Pancreas (tissue), 10 donors: ENCODE measurements around the gene C9orf43. TPM values are rescaled to one million over a fixed set of nuclear protein-coding genes. Genes with fewer than 3 reads are reported as not detected.

ENCODE experiments used
- ATAC-seq, 4 donors: fragments of 200-7000 bp; cut with Tn5 transposase; one replicate each; pipeline versions ENCODE4 v1.8.0 to v1.9.1; 2020; ENCODE audit warnings: mild to moderate bottlenecking in 4 of 4, moderate library complexity in 4 of 4
- DNase-seq, 6 donors: peaks; one replicate each; pipeline ENCODE4 v3.0.0-alpha.2; 2020
- FAIRE-seq: peaks from 2 replicates; lab custom pipeline; 2012; peaks lifted over from hg19 to GRCh38; lab: Jason Lieb, UNC
- H3K27ac ChIP-seq, 4 donors: fragments of 200-600 bp; sonication (generic); 1 replicate in 3 of 4; 2 replicates in 1 of 4; pipeline versions ENCODE4 v1.5.0 to v1.8.0; 2020
- H3K27me3 ChIP-seq, 4 donors: fragments of 200-600 bp; one replicate each; pipeline ENCODE4 v1.8.0; 2021
- H3K36me3 ChIP-seq, 3 donors: fragments of 200-600 bp; sonication (generic) in 1 of 3; one replicate each; pipeline versions ENCODE4 v1.5.0 to v1.8.0; 2020 to 2021
- H3K4me1 ChIP-seq, 3 donors: fragments of 200-600 bp; one replicate each; pipeline ENCODE4 v1.8.0; 2021
- H3K4me3 ChIP-seq, 4 donors: fragments of 200-600 bp; sonication (generic) in 2 of 4; one replicate each; pipeline versions ENCODE4 v1.5.0 to v1.8.0; 2020 to 2021
- H3K9me3 ChIP-seq, 4 donors: fragments of 200-600 bp; one replicate each; pipeline ENCODE4 v1.8.0; 2021
- CTCF ChIP-seq, 4 donors: fragments of 200-600 bp; sonication (generic) in 3 of 4; IDR thresholded peaks; one replicate each; pipeline versions ENCODE4 v1.5.0 to v1.8.0; 2021; ENCODE audit warnings: antibody characterized with exemption in 4 of 4
- WGBS, 2 donors: extraction: QIAGEN DNeasy Blood & Tissue Kit; methylation state at CpG; one replicate each; pipeline ENCODE4 v1.1.7; 2013; 5-methylcytosine and 5-hydroxymethylcytosine counted together
- intact Hi-C, 3 donors: fragments of 100-400 bp; cut with DNase I; formaldehyde crosslinking; loops; one replicate each; pipeline versions ENCODE4 v1.11.1 to v1.14.2; 2022
- polyA plus RNA-seq, 2 donors: library from polyadenylated mRNA; stranded (reverse); fragments of 200-250 nt; gene quantifications; one replicate each; pipeline ENCODE4 v1.2.3, GENCODE V29; 2013
- total RNA-seq, 6 donors: library from RNA; stranded (reverse); fragmentation: NEBNext Ultra II Directional in 4 of 6; extraction: Animal tissue kit (Norgen Biotek cat#: 25700) in 4 of 6; gene quantifications; one replicate each; pipeline versions ENCODE4 v1.2.1 to v1.2.4, GENCODE V29; 2021 to 2023
- donor health status: healthy with polysubstance abuse.
- donor health status: DM: no; HTN: no; CAD: no; lungs with moderate emphysema.
- donor health status: DM: no; HTN: no; CAD: no.
- donor health status: control.
- donor health status: control.
- donor health status: Bipolar disorder and iron deficiency.
- donor health status: DM: yes; HTN: yes; CAD: no.
- donor health status: DM: no; HTN: no; CAD: no.
- donor health status: DM: no; HTN: no; CAD: no.
- donor health status: DM: yes; HTN: yes; CAD: no.

The C9orf43 gene
- total and polyA plus RNA-seq, 8 donors = 0.18 to 1.5 (median 0.49) TPM

- Histone ChIP-seq H3K4me3 (no peak overlapping the region), H3K4me1 (peaks cover 5 to 20% (median 14%) of the 10 kb centered on the region in 3 donors), H3K9me3 (no peaks in the 10 kb centered on the region), H3K36me3 (no peaks in the 10 kb centered on the region), H3K27ac (no peak overlapping the region), H3K27me3 (no peaks in the 10 kb centered on the region)
- DNase-seq = no peak
- intact Hi-C loops = no loop called here
- WGBS, 2 donors = 97 to 99% methylated on average over 2 of the region's 2 CpGs
- no peak for ATAC-seq
- no peak for TF ChIP-seq CTCF (IDR thresholded peaks at IDR 0.05)
- no peak for FAIRE-seq
These were observed 56.6 kb downstream of the C9orf43 start for GRCh38 chr9:113467183-113467582.

GRCh38 chr9:113468716-113469448 is 58.3 kb downstream of the C9orf43 start:
- intact Hi-C loops = no loop called here
- no peaks in the 10 kb centered on the region for H3K27me3 ChIP-seq
- 26 to 30% methylated on average over 6 of the region's 6 CpGs for WGBS, 2 donors
- no peak for FAIRE-seq
- H3K36me3 ChIP-seq = no peaks in the 10 kb centered on the region
- peaks cover 5 to 20% (median 14%) of the 10 kb centered on the region in 3 donors for H3K4me1 ChIP-seq
- no peak overlapping the region for H3K4me3 ChIP-seq
- peak; percentile 42 to 82 (median 76) for ATAC-seq
- H3K27ac ChIP-seq = peak overlapping the region in 3 of 4 donors; percentile 26 to 42 (median 38)
- DNase-seq = peak in 5 of 6 donors; percentile 62 to 79 (median 66)
- TF ChIP-seq CTCF (IDR thresholded peaks at IDR 0.05) = no peak
- H3K9me3 ChIP-seq = no peaks in the 10 kb centered on the region

- no peak overlapping the region for H3K27ac ChIP-seq
- H3K36me3 ChIP-seq = no peaks in the 10 kb centered on the region
- no peak for TF ChIP-seq CTCF (IDR thresholded peaks at IDR 0.05)
- FAIRE-seq (no peak), DNase-seq (no peak), ATAC-seq (no peak)
- H3K9me3 ChIP-seq = no peaks in the 10 kb centered on the region
- H3K4me3 ChIP-seq = no peak overlapping the region
- intact Hi-C loops = no loop called here
- peaks cover 0 to 13% (median 10%) of the 10 kb centered on the region in 3 donors for H3K4me1 ChIP-seq
- WGBS, 2 donors = 85 to 95% methylated on average over 1 of the region's 1 CpG
- H3K27me3 ChIP-seq = no peaks in the 10 kb centered on the region
These were observed 60.6 kb downstream of the C9orf43 start for GRCh38 chr9:113471143-113471542.

- WGBS, 2 donors = 96 to 97% methylated on average over 6 of the region's 6 CpGs
- TF ChIP-seq CTCF (IDR thresholded peaks at IDR 0.05) = no peak
- intact Hi-C loops = no loop called here
- Histone ChIP-seq H3K4me1 (peaks cover 0 to 13% (median 9%) of the 10 kb centered on the region in 3 donors), H3K4me3 (no peak overlapping the region), H3K27ac (no peak overlapping the region), H3K9me3 (no peaks in the 10 kb centered on the region), H3K36me3 (no peaks in the 10 kb centered on the region), H3K27me3 (no peaks in the 10 kb centered on the region)
- DNase-seq (no peak), ATAC-seq (no peak), FAIRE-seq (no peak)
These were observed 61.0 kb downstream of the C9orf43 start for GRCh38 chr9:113471566-113471965.

- WGBS, 2 donors = 98% methylated on average over 5 of the region's 5 CpGs
- no peaks in the 10 kb centered on the region for H3K36me3 ChIP-seq
- no peaks in the 10 kb centered on the region for H3K9me3 ChIP-seq
- no peak overlapping the region for H3K27ac ChIP-seq
- intact Hi-C loops = no loop called here
- no peak for TF ChIP-seq CTCF (IDR thresholded peaks at IDR 0.05)
- DNase-seq (no peak), ATAC-seq (no peak), FAIRE-seq (no peak)
- peaks cover 0 to 11% (median 6%) of the 10 kb centered on the region in 3 donors for H3K4me1 ChIP-seq
- no peaks in the 10 kb centered on the region for H3K27me3 ChIP-seq
- no peak overlapping the region for H3K4me3 ChIP-seq
These were observed 61.7 kb downstream of the C9orf43 start for GRCh38 chr9:113472199-113472598.
